NCI-H2107 treated with DMSO at 0.1 percent for 48 hours (cell line): Measurements from ENCODE around the gene CELF6.

Experiments
- DNase-seq: peaks from one replicate; lab custom pipeline; 2025; ENCODE audit not compliant: unreplicated experiment; lab: John Stamatoyannopoulos, UW

CELF6 gene

GRCh38 chr15:72319985-72320671 is at the start of gene CELF6:
Gene CELF6, minus strand, starts transcription at chr15:72320157. Its CDS starts 283 bp downstream, at chr15:72319874.
- peak; percentile 17 for DNase-seq

GRCh38 chr15:72368899-72369298 is 48.9 kb upstream of the CELF6 start:
- DNase-seq = no peak

DNA sequence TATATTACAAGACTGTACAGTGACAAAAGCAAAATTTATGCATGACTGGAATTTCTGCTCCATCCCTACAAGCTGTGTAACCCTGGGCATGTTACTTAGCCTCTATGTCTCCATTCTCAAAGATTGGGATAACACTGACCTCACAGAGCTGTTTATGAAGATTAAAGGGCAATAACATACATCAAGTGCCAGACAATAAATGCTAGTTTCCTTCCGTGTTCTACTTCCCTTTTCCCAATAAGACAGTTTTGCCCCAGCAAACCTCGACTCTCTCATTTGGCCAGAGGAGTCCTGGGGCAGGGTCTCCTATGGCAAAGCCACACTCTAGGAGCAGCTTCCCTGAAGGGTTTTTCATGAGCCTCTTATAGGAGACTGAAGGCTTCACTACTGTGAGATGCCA is 48.4 kb upstream of the CELF6 start:
- DNase-seq = no peak

DNA sequence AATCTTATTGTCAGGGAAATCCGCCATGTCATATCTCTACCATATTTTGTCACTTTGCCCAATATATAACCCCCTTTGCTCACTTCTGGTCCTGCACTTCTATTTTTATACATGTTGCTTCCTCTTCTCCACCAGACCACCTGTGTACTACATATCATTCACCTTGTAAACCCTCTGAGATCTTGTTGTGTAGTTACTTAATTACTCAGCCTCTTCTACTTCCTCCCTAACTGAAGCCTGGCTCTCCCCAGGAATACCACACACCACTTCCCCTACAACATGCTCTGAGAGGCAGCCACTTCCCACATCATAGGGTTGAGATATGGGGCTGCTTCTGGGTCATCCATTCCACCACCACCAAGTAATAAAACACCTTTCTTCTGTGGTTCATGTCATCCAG is 45.9 kb upstream of the CELF6 start:
- no peak for DNase-seq

DNA sequence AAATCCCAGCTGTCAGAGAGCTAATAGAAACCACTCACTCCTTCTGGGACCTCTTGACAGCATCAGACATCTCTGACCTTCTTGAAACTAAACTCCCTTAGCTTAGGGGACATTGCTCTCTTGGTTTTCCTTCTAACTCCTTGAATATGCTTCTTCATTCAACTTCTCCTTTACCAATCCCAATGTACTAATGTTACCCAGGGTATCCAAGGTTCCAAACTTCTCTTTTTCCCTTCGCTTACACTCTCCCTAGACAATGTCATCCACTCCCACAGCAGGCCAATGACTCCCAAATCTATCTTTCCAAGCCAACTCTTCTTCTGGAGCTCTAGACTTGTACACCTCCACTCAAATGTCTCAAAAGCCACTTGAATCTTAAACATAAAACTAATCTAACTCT is 41.2 kb upstream of the CELF6 start:
- no peak for DNase-seq

GRCh38 chr15:72358650-72359171 is 38.8 kb upstream of the CELF6 start:
- DNase-seq = no peak

GRCh38 chr15:72358121-72358520 is 38.2 kb upstream of the CELF6 start:
- DNase-seq = no peak

DNA sequence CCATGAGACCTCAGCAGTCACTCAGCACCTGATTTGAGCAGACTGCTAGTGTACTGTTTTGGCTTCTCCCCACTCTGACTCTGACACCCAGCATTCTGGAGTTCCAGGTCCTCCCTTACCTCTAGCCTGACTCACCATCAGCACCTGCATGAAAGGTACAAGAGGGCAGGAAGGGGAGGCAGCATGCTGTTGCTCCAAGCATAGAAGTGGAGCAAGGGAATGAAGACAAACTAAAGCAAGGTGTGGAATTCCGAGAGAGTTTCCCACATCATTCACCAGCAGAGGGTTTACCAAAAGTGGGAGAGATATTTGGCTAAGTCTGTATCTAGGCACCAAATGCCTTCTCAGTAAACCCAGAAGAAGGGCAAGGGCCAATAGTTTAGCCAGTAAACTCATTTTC is 34.5 kb upstream of the CELF6 start:
- no peak for DNase-seq

DNA sequence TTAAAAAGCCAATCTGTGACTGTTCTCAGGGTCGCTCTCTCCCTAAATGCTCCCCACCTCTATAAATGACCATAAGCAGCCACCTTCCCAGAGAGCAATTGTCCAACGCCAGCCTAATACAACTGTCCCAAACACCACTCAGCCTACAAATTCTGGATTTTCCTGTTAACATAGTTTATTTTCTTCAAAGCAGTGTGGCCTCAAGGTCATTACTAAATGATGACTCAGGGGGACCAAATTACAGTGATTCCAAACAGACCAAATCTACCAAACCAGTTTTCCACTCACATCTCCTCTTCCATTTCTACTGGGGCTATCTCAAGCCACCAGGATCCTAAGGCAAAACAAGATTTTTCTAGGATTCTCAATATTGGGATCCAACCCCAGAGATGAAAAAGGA is 33.3 kb upstream of the CELF6 start:
- no peak for DNase-seq

- DNase-seq = no peak
Observed at GRCh38 chr15:72345806-72346205, 25.8 kb upstream of the CELF6 start.

DNA sequence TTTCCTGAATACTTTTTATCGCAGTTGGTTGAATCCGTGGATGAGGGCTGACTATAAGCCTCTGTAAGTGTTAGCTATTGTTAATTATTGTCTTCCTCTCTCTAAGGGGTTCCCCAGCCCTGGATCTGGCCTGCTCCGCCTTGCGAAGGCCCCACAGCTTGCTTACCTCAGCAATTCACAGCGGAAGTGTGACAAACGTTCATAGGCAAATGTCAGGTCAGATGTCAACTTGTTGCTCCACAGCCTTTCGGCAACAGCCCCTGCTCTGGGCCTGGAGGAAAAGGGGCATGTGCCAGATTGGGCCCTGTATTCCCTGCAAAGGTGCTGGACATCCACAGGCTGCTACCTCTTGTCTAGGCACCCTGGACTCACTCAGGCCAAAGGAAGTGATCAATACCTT is 25.3 kb upstream of the CELF6 start:
- no peak for DNase-seq

GRCh38 chr15:72344602-72345001 is 24.6 kb upstream of the CELF6 start:
- DNase-seq = no peak

DNA sequence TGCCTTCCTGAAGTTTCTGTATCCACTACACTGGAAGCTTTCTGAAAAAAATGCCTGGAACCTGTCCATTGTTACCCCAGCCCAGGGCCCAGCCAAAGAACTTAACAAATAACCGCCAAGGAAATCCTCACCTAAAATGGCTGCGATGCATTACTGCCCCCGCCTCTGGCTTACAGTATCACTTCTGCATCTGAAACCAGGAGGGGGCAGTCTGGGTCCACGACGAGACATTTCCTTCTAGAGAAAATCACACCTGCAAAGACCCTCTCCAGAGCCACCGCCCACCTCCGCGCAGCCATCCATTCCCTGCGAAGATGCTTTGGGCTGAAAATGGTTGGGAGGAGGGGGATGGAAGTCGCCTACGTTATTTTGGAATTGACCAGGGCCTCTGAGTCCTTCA is 22.4 kb upstream of the CELF6 start:
- DNase-seq = no peak

DNA sequence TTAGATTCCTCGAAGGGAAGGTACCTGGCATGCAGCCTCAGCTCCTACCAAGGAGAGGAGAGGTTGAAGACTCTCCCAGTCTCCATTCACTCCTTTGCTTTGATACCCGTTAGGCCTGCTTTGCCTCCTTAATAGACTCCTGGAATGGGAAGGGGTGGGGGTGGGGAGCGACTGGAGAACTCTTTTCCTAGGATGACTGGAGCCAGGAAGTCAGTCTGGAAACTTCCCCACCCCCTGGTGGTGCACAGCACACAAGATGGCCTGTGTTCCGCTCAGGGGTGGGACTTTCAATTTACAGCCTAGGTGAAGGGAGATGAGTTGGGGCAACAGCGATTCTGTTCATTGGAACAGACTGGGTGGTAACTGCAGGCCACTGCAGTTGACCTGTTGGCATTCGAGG is 21.4 kb upstream of the CELF6 start:
- DNase-seq = no peak

- DNase-seq = no peak
Observed at GRCh38 chr15:72340366-72340765, 20.4 kb upstream of the CELF6 start.

- DNase-seq = peak; percentile 59
Observed at GRCh38 chr15:72339777-72340177, 19.8 kb upstream of the CELF6 start.

DNA sequence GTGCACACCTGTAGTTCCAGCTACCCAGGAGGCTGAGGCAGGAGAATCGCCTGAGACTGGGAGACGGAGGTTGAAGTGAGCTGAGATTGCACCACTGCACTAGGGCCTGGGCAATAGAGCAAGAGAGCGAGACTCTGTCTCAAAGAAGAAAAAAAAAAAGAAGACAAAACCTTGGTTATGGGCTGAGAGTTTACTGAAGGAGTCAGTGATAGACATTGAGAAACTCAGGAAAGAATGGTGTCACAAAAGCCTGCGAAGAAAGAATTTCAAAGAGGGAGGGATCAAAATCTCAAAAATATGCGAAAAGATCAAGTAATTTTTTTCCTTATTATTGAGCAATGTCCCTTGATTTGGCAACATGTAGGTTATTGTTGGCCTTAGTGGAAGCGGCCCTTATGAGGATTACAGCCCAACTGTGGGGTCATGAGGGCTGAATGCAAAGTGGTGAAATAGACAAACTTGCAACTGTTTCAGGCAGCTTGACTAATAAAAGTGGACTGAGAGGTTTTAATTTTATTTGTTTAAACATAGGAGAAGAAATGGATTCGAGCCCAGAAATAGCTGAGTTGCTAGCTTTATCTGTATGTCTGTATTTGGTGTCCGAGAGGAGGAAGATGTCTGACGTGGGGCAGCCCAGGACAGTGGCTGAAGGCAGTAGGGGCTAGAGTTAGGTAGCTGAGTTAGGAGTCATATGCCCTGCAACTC is 18.8 kb upstream of the CELF6 start:
- no peak for DNase-seq

GRCh38 chr15:72338148-72338547 is 18.2 kb upstream of the CELF6 start:
- no peak for DNase-seq

- no peak for DNase-seq
Observed at GRCh38 chr15:72334842-72335241, 14.9 kb upstream of the CELF6 start.

DNA sequence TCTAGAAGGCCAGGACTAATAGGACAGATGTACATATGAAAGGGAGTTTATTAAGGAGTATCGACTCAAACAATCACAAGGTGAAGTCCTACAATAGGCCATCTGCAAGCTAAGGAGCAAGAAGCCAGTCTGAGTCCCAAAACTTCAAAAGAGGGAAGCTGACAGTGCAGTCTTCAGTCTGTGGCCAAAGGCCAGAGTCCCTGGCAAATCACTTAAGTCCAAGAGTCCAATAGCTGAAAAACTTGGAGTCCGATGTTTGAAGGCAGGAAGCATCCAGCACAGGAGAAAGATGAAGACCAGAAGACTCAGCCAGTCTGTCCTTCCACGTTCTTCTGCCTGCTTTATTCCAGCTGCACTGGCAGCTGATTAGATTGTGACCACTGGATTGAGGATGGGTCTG is 11.1 kb upstream of the CELF6 start:
- no peak for DNase-seq

- no peak for DNase-seq
Observed at GRCh38 chr15:72323752-72324151, 3.8 kb upstream of the CELF6 start.

DNA sequence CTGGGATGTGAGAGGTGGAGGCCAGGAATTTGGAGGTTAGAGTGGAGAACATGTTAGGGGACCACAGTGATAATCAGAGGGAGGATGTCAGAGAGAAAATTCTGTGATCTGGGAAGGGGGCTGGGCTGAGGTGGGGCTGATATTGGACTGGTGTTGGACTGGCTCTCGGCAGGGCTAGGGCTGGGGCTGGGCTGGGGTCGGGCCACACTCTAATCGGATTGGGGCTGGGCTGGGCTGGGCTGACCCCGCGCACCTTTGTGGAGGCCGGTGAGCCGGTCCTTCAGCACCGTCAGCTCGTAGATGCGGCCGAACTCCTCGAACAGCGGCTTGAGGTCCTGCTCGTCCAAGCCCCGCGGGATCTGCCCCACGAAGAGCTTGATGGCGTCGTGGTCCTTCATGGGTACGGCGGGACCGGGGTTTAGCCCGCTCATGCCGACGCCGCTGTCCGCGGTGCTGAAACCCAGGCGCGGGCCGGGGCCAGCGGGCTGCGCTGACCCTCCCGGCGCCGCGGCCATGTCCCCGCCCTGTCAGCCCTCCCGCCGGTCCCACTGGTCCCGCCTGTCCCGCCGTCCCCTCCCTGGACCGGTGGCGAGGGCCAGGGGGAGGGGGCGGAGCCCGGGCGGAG is 485 bp downstream of the CELF6 start:
- DNase-seq = no peak
